HepG2 (cell line): ENCODE data around the gene MPG. TPM values are rescaled to one million over a fixed set of nuclear protein-coding genes. Genes with fewer than 3 reads are reported as not detected.

Source experiments
- ARID2 ChIP-seq: sonication (generic); formaldehyde crosslinking; IDR thresholded peaks from 2 replicates; pipeline ENCODE4 v1.8.1; 2022; ENCODE audit warnings: mild to moderate bottlenecking, missing genetic modification reagents, borderline replicate concordance
- HOXD1 ChIP-seq: sonication (generic); formaldehyde crosslinking; IDR thresholded peaks from 2 replicates; pipeline ENCODE4 v1.5.0; 2020; ENCODE audit warnings: missing genetic modification reagents
- MIER3 ChIP-seq: IDR thresholded peaks from 2 replicates; pipeline ENCODE4 v1.6.1; 2016; ENCODE audit warnings: missing compliant biosample characterization, borderline replicate concordance
- MTF1 ChIP-seq: sonication (generic); formaldehyde crosslinking; IDR thresholded peaks from 2 replicates; pipeline ENCODE4 v1.5.0; 2020; ENCODE audit warnings: missing genetic modification reagents
- NCOA2 ChIP-seq: sonication (generic); formaldehyde crosslinking; IDR thresholded peaks from 2 replicates; pipeline ENCODE4 v1.8.0; 2022; ENCODE audit warnings: inconsistent platforms
- NCOR1 ChIP-seq: fragments of 200-600 bp; sonication (generic); IDR thresholded peaks from 2 replicates; pipeline ENCODE4 v1.7.0; 2017; ENCODE audit warnings: antibody characterized with exemption, low read length, borderline replicate concordance
- REPIN1 ChIP-seq: sonication (generic); formaldehyde crosslinking; IDR thresholded peaks from 2 replicates; pipeline ENCODE4 v1.8.0; 2022; ENCODE audit warnings: missing genetic modification reagents, low read depth, mild to moderate bottlenecking, borderline replicate concordance
- TAF1 ChIP-seq: sonication (generic); formaldehyde crosslinking; IDR thresholded peaks from 2 replicates; pipeline ENCODE4 v1.4.0; 2020; ENCODE audit warnings: missing genetic modification reagents
- TBX2 ChIP-seq: sonication (generic); formaldehyde crosslinking; IDR thresholded peaks from 2 replicates; pipeline ENCODE4 v1.5.0; 2020; ENCODE audit warnings: missing genetic modification reagents, mild to moderate bottlenecking, borderline replicate concordance
- TGIF2 ChIP-seq: IDR thresholded peaks from 2 replicates; pipeline ENCODE4 v1.6.1; 2016; ENCODE audit warnings: control low read depth, missing compliant biosample characterization
- ZFX ChIP-seq: sonication (generic); formaldehyde crosslinking; IDR thresholded peaks from 2 replicates; pipeline ENCODE4 v1.4.0; 2020; ENCODE audit warnings: mild to moderate bottlenecking, low read depth, missing genetic modification reagents, moderate library complexity
- ZNF121 ChIP-seq: sonication (generic); formaldehyde crosslinking; IDR thresholded peaks from 2 replicates; pipeline ENCODE4 v1.5.0; 2020; ENCODE audit warnings: mild to moderate bottlenecking, missing genetic modification reagents
- ZNF567 ChIP-seq: sonication (generic); formaldehyde crosslinking; IDR thresholded peaks from 2 replicates; pipeline ENCODE4 v1.8.1; 2023; ENCODE audit warnings: mild to moderate bottlenecking, missing genetic modification reagents, borderline replicate concordance
- ZNF644 ChIP-seq: IDR thresholded peaks from 2 replicates; pipeline ENCODE4 v1.6.1; 2016; ENCODE audit warnings: low read depth
- ZNF7 ChIP-seq: IDR thresholded peaks from 2 replicates; pipeline ENCODE4 v1.6.1; 2016; ENCODE audit warnings: missing biosample characterization, missing genetic modification reagents
- ZNF776 ChIP-seq: sonication (generic); formaldehyde crosslinking; IDR thresholded peaks from 2 replicates; pipeline ENCODE4 v1.4.0; 2020; ENCODE audit warnings: mild to moderate bottlenecking, missing genetic modification reagents
- polyA plus RNA-seq, 8 experiments: library from polyadenylated mRNA; depleted of rRNA in 3 of 8; stranded (reverse) in 7 of 8; unstranded in 1 of 8; fragments of >200 nt; fragmentation: Illumina TruSeq in 4 of 8; extraction: Trizol in 4 of 8; gene quantifications; 2 replicates each; pipeline versions ENCODE4 v1.2.1 to v1.2.3, GENCODE V29; 2011 to 2016; ENCODE audit warnings: low read depth in 4 of 8, missing spikeins in 1 of 8, mixed read lengths in 1 of 8; ENCODE audit not compliant: insufficient read depth in 1 of 8
- total RNA-seq, 5 experiments: library from RNA; depleted of rRNA; stranded (reverse); fragments of >200 nt; fragmentation: Illumina TruSeq; extraction: Trizol; gene quantifications; 2 replicates each; pipeline ENCODE4 v1.2.3, GENCODE V29; 2016; ENCODE audit warnings: low read depth in 1 of 5
- TF ChIP-seq, protein P1 (sequence below): sonication (generic); formaldehyde crosslinking; IDR thresholded peaks from 2 replicates; pipeline ENCODE4 v1.8.0; 2022; ENCODE audit warnings: low read depth, missing genetic modification reagents
- TF ChIP-seq, protein P2 (sequence below): sonication (generic); formaldehyde crosslinking; IDR thresholded peaks from 2 replicates; pipeline ENCODE4 v1.4.0; 2020; ENCODE audit warnings: missing genetic modification reagents
- TF ChIP-seq, protein P3 (sequence below): sonication (generic); formaldehyde crosslinking; IDR thresholded peaks from 2 replicates; pipeline ENCODE4 v1.4.0; 2020; ENCODE audit warnings: missing genetic modification reagents
- TF ChIP-seq, protein P4 (sequence below): sonication (generic); formaldehyde crosslinking; conservative IDR thresholded peaks from 2 replicates; pipeline ENCODE4 v1.4.0; 2020; ENCODE audit warnings: missing genetic modification reagents

Gene MPG
- total and polyA plus RNA-seq, 2 of the 13 experiments (the other 11 are each of a cell fraction or from before 2014, with no cell fraction given) = 59.1 to 62.5 TPM

DNA sequence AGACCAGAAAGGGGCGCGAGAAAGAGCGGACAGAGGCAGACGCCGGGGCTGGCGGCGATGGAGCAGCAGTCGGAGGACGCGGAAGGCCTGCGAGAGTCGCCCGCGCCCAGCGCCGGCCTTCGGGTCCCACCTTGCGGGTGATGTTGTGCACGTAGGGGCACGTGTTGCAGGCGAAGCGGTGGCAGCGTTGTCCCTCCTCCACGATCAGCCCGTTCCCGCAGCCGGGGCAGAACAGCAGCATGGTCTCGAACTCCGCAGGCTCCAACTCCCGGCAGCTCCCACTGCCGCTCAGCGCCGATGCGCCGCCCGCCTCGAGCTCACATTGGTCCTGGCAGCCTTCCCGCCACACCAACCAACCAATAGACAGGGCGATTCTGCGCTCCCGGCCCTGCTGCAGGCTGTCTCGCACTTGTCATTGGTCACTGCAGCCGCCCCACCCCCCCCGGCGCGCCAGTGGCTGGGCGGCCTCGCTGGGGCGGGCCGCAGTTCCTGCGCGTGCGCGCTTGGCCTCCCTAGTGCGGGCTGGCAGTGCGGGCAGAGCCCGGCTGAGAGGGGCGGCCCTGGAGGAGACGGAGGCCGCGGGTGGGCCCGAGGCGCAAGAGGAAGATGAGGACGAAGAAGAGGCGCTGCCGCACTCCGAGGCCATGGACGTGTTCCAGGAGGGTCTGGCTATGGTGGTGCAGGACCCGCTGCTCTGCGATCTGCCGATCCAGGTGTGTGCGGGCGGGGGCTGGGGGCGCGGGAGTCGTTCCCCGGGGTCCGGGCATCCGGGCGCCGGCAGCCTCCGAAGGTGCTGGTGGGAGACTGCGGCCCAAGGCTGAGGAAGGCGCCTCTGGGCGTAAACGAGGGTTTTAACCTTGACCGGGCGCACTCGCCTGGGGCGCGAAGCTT lies 24.4 kb upstream of the MPG start, which contains the start of the genes POLR3K and SNRNP25 (continued):
- TF ChIP-seq, protein P1, sequence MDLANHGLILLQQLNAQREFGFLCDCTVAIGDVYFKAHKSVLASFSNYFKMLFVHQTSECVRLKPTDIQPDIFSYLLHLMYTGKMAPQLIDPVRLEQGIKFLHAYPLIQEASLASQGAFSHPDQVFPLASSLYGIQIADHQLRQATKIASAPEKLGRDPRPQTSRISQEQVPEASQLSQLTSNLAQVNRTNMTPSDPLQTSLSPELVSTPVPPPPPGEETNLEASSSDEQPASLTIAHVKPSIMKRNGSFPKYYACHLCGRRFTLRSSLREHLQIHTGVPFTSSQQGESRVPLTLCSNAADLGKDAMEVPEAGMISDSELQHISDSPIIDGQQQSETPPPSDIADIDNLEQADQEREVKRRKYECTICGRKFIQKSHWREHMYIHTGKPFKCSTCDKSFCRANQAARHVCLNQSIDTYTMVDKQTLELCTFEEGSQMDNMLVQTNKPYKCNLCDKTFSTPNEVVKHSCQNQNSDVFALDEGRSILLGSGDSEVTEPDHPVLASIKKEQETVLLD (CRISPR knock-in tag) = peak; percentile 41; the same call in 1 of the 2 replicates
- TF ChIP-seq MIER3 = no peak
- peak; percentile 69; the same call in 1 of the 2 replicates for TF ChIP-seq ZNF567 (CRISPR knock-in tag)
- no peak for TF ChIP-seq REPIN1 (CRISPR knock-in tag)
- TF ChIP-seq TBX2 = peak; percentile 89
- TF ChIP-seq, protein P2, sequence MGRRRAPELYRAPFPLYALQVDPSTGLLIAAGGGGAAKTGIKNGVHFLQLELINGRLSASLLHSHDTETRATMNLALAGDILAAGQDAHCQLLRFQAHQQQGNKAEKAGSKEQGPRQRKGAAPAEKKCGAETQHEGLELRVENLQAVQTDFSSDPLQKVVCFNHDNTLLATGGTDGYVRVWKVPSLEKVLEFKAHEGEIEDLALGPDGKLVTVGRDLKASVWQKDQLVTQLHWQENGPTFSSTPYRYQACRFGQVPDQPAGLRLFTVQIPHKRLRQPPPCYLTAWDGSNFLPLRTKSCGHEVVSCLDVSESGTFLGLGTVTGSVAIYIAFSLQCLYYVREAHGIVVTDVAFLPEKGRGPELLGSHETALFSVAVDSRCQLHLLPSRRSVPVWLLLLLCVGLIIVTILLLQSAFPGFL (CRISPR knock-in tag) = no peak
- TF ChIP-seq ZNF7 (CRISPR knock-in tag) = no peak
- TF ChIP-seq NCOA2 (CRISPR knock-in tag) = no peak
- TF ChIP-seq ARID2 (CRISPR knock-in tag) = no peak; the same call in 1 of the 2 replicates
- 0 out of 2 replicates have a peak, but pooled peaks have one; percentile 35 for TF ChIP-seq HOXD1
- TF ChIP-seq, protein P3, sequence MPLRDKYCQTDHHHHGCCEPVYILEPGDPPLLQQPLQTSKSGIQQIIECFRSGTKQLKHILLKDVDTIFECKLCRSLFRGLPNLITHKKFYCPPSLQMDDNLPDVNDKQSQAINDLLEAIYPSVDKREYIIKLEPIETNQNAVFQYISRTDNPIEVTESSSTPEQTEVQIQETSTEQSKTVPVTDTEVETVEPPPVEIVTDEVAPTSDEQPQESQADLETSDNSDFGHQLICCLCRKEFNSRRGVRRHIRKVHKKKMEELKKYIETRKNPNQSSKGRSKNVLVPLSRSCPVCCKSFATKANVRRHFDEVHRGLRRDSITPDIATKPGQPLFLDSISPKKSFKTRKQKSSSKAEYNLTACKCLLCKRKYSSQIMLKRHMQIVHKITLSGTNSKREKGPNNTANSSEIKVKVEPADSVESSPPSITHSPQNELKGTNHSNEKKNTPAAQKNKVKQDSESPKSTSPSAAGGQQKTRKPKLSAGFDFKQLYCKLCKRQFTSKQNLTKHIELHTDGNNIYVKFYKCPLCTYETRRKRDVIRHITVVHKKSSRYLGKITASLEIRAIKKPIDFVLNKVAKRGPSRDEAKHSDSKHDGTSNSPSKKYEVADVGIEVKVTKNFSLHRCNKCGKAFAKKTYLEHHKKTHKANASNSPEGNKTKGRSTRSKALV = 0 out of 2 replicates have a peak, but pooled peaks have one; percentile 37
- no peak for TF ChIP-seq NCOR1
- no peak for TF ChIP-seq ZNF121
- TF ChIP-seq ZFX (CRISPR knock-in tag) = peak; percentile 85
- TF ChIP-seq TGIF2 = 0 out of 2 replicates have a peak, but pooled peaks have one; percentile 28
- TF ChIP-seq MTF1 (CRISPR knock-in tag) = no peak; the same call in 1 of the 2 replicates
- peak; percentile 84 for TF ChIP-seq TAF1 (CRISPR knock-in tag)
- TF ChIP-seq, protein P4, sequence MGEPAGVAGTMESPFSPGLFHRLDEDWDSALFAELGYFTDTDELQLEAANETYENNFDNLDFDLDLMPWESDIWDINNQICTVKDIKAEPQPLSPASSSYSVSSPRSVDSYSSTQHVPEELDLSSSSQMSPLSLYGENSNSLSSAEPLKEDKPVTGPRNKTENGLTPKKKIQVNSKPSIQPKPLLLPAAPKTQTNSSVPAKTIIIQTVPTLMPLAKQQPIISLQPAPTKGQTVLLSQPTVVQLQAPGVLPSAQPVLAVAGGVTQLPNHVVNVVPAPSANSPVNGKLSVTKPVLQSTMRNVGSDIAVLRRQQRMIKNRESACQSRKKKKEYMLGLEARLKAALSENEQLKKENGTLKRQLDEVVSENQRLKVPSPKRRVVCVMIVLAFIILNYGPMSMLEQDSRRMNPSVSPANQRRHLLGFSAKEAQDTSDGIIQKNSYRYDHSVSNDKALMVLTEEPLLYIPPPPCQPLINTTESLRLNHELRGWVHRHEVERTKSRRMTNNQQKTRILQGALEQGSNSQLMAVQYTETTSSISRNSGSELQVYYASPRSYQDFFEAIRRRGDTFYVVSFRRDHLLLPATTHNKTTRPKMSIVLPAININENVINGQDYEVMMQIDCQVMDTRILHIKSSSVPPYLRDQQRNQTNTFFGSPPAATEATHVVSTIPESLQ (CRISPR knock-in tag) = no peak
- no peak for TF ChIP-seq ZNF644 (CRISPR knock-in tag)
- peak; percentile 45; the same call in 1 of the 2 replicates for TF ChIP-seq ZNF776
